Osteoblast (primary cell): ENCODE results near the gene DPF3. TPM values are rescaled to one million over a fixed set of nuclear protein-coding genes. Genes with fewer than 3 reads are reported as not detected.
A peak's percentile ranks its signal among the peaks of the same experiment; 100 is the strongest.

Experiments used
- DNase-seq: peaks from one replicate; pipeline ENCODE4 v3.0.0; 2011; ENCODE audit warnings: low spot score, mixed read lengths; ENCODE audit not compliant: insufficient read length; ENCODE audit errors: missing footprints
- H2AFZ ChIP-seq: 2 replicates; pipeline ENCODE4 v1.6.0; 2011; ENCODE audit warnings: mild to moderate bottlenecking, low read length
- H3K27ac ChIP-seq: 2 replicates; pipeline ENCODE4 v1.5.1; 2011; ENCODE audit warnings: mild to moderate bottlenecking, low read depth, low read length, moderate library complexity
- H3K27me3 ChIP-seq: 2 replicates; pipeline ENCODE4 v1.6.0; 2012; ENCODE audit warnings: mild to moderate bottlenecking, control low read depth, inconsistent platforms, low read length, moderate library complexity; ENCODE audit not compliant: insufficient read depth
- H3K36me3 ChIP-seq: 2 replicates; pipeline ENCODE4 v1.5.1; 2011; ENCODE audit warnings: mild to moderate bottlenecking, low read length, control low read depth, moderate library complexity; ENCODE audit not compliant: insufficient read depth
- H3K4me1 ChIP-seq: 2 replicates; pipeline ENCODE4 v1.5.1; 2011; ENCODE audit warnings: mild to moderate bottlenecking, low read length, control low read depth, moderate library complexity; ENCODE audit not compliant: insufficient read depth
- H3K4me2 ChIP-seq: 2 replicates; pipeline ENCODE4 v1.6.0; 2011; ENCODE audit warnings: mild to moderate bottlenecking, low read length; ENCODE audit not compliant: insufficient read depth
- H3K4me3 ChIP-seq: fragments of 200-600 bp; sonication (generic); 3 replicates; pipeline ENCODE4 v1.5.1; 2012; ENCODE audit warnings: mild to moderate bottlenecking, low read length, inconsistent platforms; ENCODE audit not compliant: insufficient read depth
- H3K79me2 ChIP-seq: 2 replicates; pipeline ENCODE4 v1.6.0; 2012; ENCODE audit warnings: mild to moderate bottlenecking, low read length, control low read depth, inconsistent platforms; ENCODE audit not compliant: insufficient read depth
- H3K9me3 ChIP-seq: 2 replicates; pipeline ENCODE4 v1.5.1; 2011; ENCODE audit warnings: low read depth, low read length, control low read depth
- H4K20me1 ChIP-seq: 2 replicates; pipeline ENCODE4 v1.6.0; 2012; ENCODE audit warnings: mild to moderate bottlenecking, low read length, control low read depth; ENCODE audit not compliant: insufficient read depth
- CTCF ChIP-seq: IDR thresholded peaks from 2 replicates; pipeline ENCODE4 v1.5.1; 2011; ENCODE audit warnings: mild to moderate bottlenecking, low read depth, low read length, moderate library complexity; ENCODE audit errors: extremely low read depth
- total RNA-seq: library from RNA; depleted of rRNA; stranded (reverse); fragments of >200 nt; gene quantifications from 2 replicates; pipeline ENCODE4 v1.2.3, GENCODE V29; 2012

Gene DPF3
- total RNA-seq, 1 donor = 1.8 TPM

GRCh38 chr14:72607386-72608130, 286.3 kb downstream of the DPF3 start:
- Histone ChIP-seq H3K4me3 (no peak overlapping the region), H3K4me2 (peak overlapping the region; percentile 53), H3K79me2 (no peaks in the 10 kb centered on the region), H3K27ac (peak overlapping the region; percentile 80), H3K9me3 (no peaks in the 10 kb centered on the region), H3K36me3 (no peaks in the 10 kb centered on the region), H2AFZ (peak overlapping the region; percentile 24), H3K4me1 (peaks cover 28% of the 10 kb centered on the region), H4K20me1 (no peaks in the 10 kb centered on the region), H3K27me3 (no peaks in the 10 kb centered on the region)
- DNase-seq = peak; percentile 70
- TF ChIP-seq CTCF = no peak

GRCh38 chr14:72606879-72607278, 287.0 kb downstream of the DPF3 start:
- Histone ChIP-seq H3K36me3 (no peaks in the 10 kb centered on the region), H4K20me1 (no peaks in the 10 kb centered on the region), H3K4me3 (no peak overlapping the region), H3K4me1 (peaks cover 28% of the 10 kb centered on the region), H2AFZ (no peak overlapping the region), H3K79me2 (no peaks in the 10 kb centered on the region), H3K4me2 (no peak overlapping the region), H3K27me3 (no peaks in the 10 kb centered on the region), H3K9me3 (no peaks in the 10 kb centered on the region), H3K27ac (no peak overlapping the region)
- TF ChIP-seq CTCF = no peak
- DNase-seq = peak; percentile 61

- Histone ChIP-seq H3K27ac (no peak overlapping the region), H3K79me2 (no peaks in the 10 kb centered on the region), H3K4me1 (peaks cover 28% of the 10 kb centered on the region), H3K4me3 (no peak overlapping the region), H3K27me3 (no peaks in the 10 kb centered on the region), H2AFZ (no peak overlapping the region), H4K20me1 (no peaks in the 10 kb centered on the region), H3K36me3 (no peaks in the 10 kb centered on the region), H3K4me2 (no peak overlapping the region), H3K9me3 (no peaks in the 10 kb centered on the region)
- TF ChIP-seq CTCF = no peak
- DNase-seq = no peak
These were observed 288.0 kb downstream of the DPF3 start for GRCh38 chr14:72605921-72606220.

- no peaks in the 10 kb centered on the region for H4K20me1 ChIP-seq
- H3K9me3 ChIP-seq = no peaks in the 10 kb centered on the region
- H2AFZ ChIP-seq = no peak overlapping the region
- H3K27me3 ChIP-seq = no peaks in the 10 kb centered on the region
- no peak overlapping the region for H3K27ac ChIP-seq
- DNase-seq = no peak
- no peaks in the 10 kb centered on the region for H3K36me3 ChIP-seq
- no peak overlapping the region for H3K4me2 ChIP-seq
- peaks cover 28% of the 10 kb centered on the region for H3K4me1 ChIP-seq
- no peak overlapping the region for H3K4me3 ChIP-seq
- no peak for TF ChIP-seq CTCF
- no peaks in the 10 kb centered on the region for H3K79me2 ChIP-seq
These were observed 288.6 kb downstream of the DPF3 start for GRCh38 chr14:72605096-72605920.
